Activated naive CD8-positive, alpha-beta T cell treated with anti-CD3 and anti-CD28 coated beads, Interleukin-2, amount 10 ng/mL, durations not matched to agents 7 days and 5 days (primary cell): Measurements from ENCODE around the gene CD82. TPM values are rescaled to one million over a fixed set of nuclear protein-coding genes. Genes with fewer than 3 reads are reported as not detected.

Experiments used
- ATAC-seq: fragments of 150-1000 bp; cut with Tn5 transposase; one replicate; pipeline ENCODE4 v1.10.0; 2021; ENCODE audit warnings: low read depth, moderate library complexity
- POLR2A ChIA-PET: fragments of 350-600 bp; sonication (Branson Sonifier 250); formaldehyde crosslinking; loops from one replicate; lab custom pipeline; 2021; ENCODE audit warnings: antibody characterized with exemption; lab: Charles Lee
- DNase-seq: peaks from one replicate; pipeline ENCODE4 v3.0.0; 2021
- H3K27ac Mint-ChIP-seq: one replicate; pipeline ENCODE4 v1.8.0; 2022; ENCODE audit warnings: mild to moderate bottlenecking, mixed read lengths
- H3K27me3 Mint-ChIP-seq: one replicate; pipeline ENCODE4 v1.8.0; 2022; ENCODE audit warnings: mild to moderate bottlenecking, moderate library complexity, mixed read lengths
- H3K36me3 Mint-ChIP-seq: one replicate; pipeline ENCODE4 v1.8.0; 2021; ENCODE audit warnings: mild to moderate bottlenecking, mixed read lengths
- H3K4me1 Mint-ChIP-seq: one replicate; pipeline ENCODE4 v1.8.0; 2021; ENCODE audit warnings: mixed read lengths
- H3K4me3 Mint-ChIP-seq: one replicate; pipeline ENCODE4 v1.8.0; 2022; ENCODE audit warnings: mild to moderate bottlenecking, moderate library complexity, mixed read lengths
- H3K9me3 Mint-ChIP-seq: one replicate; pipeline ENCODE4 v1.8.0; 2021; ENCODE audit warnings: mixed read lengths
- total RNA-seq, 2 experiments: library from RNA; stranded (reverse); gene quantifications; one replicate each; pipeline ENCODE4 v1.2.3, GENCODE V29; 2021

The CD82 gene
- total RNA-seq, 2 experiments from 2014 or later: 71.9 to 80.2 TPM

- H3K27ac Mint-ChIP-seq: peak overlapping the region; percentile 62
- H3K4me3 Mint-ChIP-seq: no peak overlapping the region
These were observed 50.7 kb downstream of the CD82 start for GRCh38 chr11:44615913-44616791.

GRCh38 chr11:44617671-44618461 lies 52.4 kb downstream of the CD82 start:
- Mint-ChIP-seq H3K36me3 (peaks cover 4% of the 10 kb centered on the region), H3K4me3 (no peak overlapping the region), H3K9me3 (no peaks in the 10 kb centered on the region), H3K27ac (no peak overlapping the region), H3K27me3 (no peaks in the 10 kb centered on the region), H3K4me1 (peaks cover 30% of the 10 kb centered on the region)
- ATAC-seq: no peak
- DNase-seq: peak; percentile 27
- POLR2A ChIA-PET: interaction anchor here (0.7 to 1.6 kb wide), 5 partner anchors 52 to 875 kb away, joined by 3 to 8 read pairs (median 4); partner anchors contain the start of gene CD82

More at GRCh38 chr11:44615913-44616791, 50.7 kb downstream of the CD82 start:
- no peaks in the 10 kb centered on the region for H3K27me3 Mint-ChIP-seq
- no peaks in the 10 kb centered on the region for H3K9me3 Mint-ChIP-seq
- peaks cover 4% of the 10 kb centered on the region for H3K36me3 Mint-ChIP-seq
- peaks cover 38% of the 10 kb centered on the region for H3K4me1 Mint-ChIP-seq
- no peak for DNase-seq
- ATAC-seq: no peak
- POLR2A ChIA-PET: interaction anchor here (0.9 to 1.6 kb wide), 3 partner anchors 42 to 59 kb away, joined by 3 to 8 read pairs (median 7); no protein-coding TSS in a partner anchor

- H3K4me1 Mint-ChIP-seq: peaks cover 34% of the 10 kb centered on the region
- H3K36me3 Mint-ChIP-seq: peaks cover 4% of the 10 kb centered on the region
- ATAC-seq (no peak), DNase-seq (peak; percentile 17)
- H3K9me3 Mint-ChIP-seq: no peaks in the 10 kb centered on the region
- H3K27me3 Mint-ChIP-seq: no peaks in the 10 kb centered on the region
- POLR2A ChIA-PET: no interaction called here
- H3K4me3 Mint-ChIP-seq: no peak overlapping the region
- H3K27ac Mint-ChIP-seq: no peak overlapping the region
These were observed 53.3 kb downstream of the CD82 start for GRCh38 chr11:44618561-44619425.

- H3K4me1 Mint-ChIP-seq: peaks cover 20% of the 10 kb centered on the region
- ATAC-seq (no peak), DNase-seq (peak; percentile 15)
- no peak overlapping the region for H3K4me3 Mint-ChIP-seq
- H3K9me3 Mint-ChIP-seq: no peaks in the 10 kb centered on the region
- no peaks in the 10 kb centered on the region for H3K36me3 Mint-ChIP-seq
- POLR2A ChIA-PET: no interaction called here
- no peak overlapping the region for H3K27ac Mint-ChIP-seq
- no peaks in the 10 kb centered on the region for H3K27me3 Mint-ChIP-seq
These were observed 54.9 kb downstream of the CD82 start for GRCh38 chr11:44620328-44620725.

- no peak overlapping the region for H3K4me3 Mint-ChIP-seq
- POLR2A ChIA-PET: no interaction called here
- DNase-seq: peak; percentile 76
- no peaks in the 10 kb centered on the region for H3K27me3 Mint-ChIP-seq
- no peaks in the 10 kb centered on the region for H3K9me3 Mint-ChIP-seq
- no peak overlapping the region for H3K27ac Mint-ChIP-seq
- peaks cover 11% of the 10 kb centered on the region for H3K4me1 Mint-ChIP-seq
- ATAC-seq: peak; percentile 41
- no peaks in the 10 kb centered on the region for H3K36me3 Mint-ChIP-seq
These were observed 55.7 kb downstream of the CD82 start for GRCh38 chr11:44621140-44621681.

GRCh38 chr11:44621784-44622183 lies 56.3 kb downstream of the CD82 start:
- POLR2A ChIA-PET: no interaction called here
- no peaks in the 10 kb centered on the region for H3K36me3 Mint-ChIP-seq
- no peak overlapping the region for H3K27ac Mint-ChIP-seq
- peak; percentile 25 for DNase-seq
- ATAC-seq: no peak
- no peaks in the 10 kb centered on the region for H3K27me3 Mint-ChIP-seq
- H3K9me3 Mint-ChIP-seq: no peaks in the 10 kb centered on the region
- peaks cover 10% of the 10 kb centered on the region for H3K4me1 Mint-ChIP-seq
- H3K4me3 Mint-ChIP-seq: no peak overlapping the region

GRCh38 chr11:44622190-44622650 lies 56.8 kb downstream of the CD82 start:
- DNase-seq (peak; percentile 20), ATAC-seq (no peak)
- POLR2A ChIA-PET: no interaction called here
- Mint-ChIP-seq H3K4me1 (peaks cover 10% of the 10 kb centered on the region), H3K27me3 (no peaks in the 10 kb centered on the region), H3K36me3 (no peaks in the 10 kb centered on the region), H3K9me3 (no peaks in the 10 kb centered on the region), H3K27ac (no peak overlapping the region), H3K4me3 (no peak overlapping the region)

GRCh38 chr11:44622721-44623258 lies 57.3 kb downstream of the CD82 start:
- DNase-seq: peak; percentile 15
- no peaks in the 10 kb centered on the region for H3K36me3 Mint-ChIP-seq
- no peak for ATAC-seq
- H3K27me3 Mint-ChIP-seq: no peaks in the 10 kb centered on the region
- peak overlapping the region; percentile 63 for H3K27ac Mint-ChIP-seq
- no peak overlapping the region for H3K4me3 Mint-ChIP-seq
- no peaks in the 10 kb centered on the region for H3K9me3 Mint-ChIP-seq
- peaks cover 10% of the 10 kb centered on the region for H3K4me1 Mint-ChIP-seq
- POLR2A ChIA-PET: no interaction called here

- Mint-ChIP-seq H3K4me3 (no peak overlapping the region), H3K27ac (peak overlapping the region; percentile 63), H3K27me3 (no peaks in the 10 kb centered on the region), H3K9me3 (no peaks in the 10 kb centered on the region), H3K4me1 (peaks cover 10% of the 10 kb centered on the region), H3K36me3 (no peaks in the 10 kb centered on the region)
- DNase-seq (no peak), ATAC-seq (no peak)
- POLR2A ChIA-PET: no interaction called here
These were observed 57.9 kb downstream of the CD82 start for GRCh38 chr11:44623341-44623730.

- no peak overlapping the region for H3K4me3 Mint-ChIP-seq
- H3K27me3 Mint-ChIP-seq: no peaks in the 10 kb centered on the region
- no peaks in the 10 kb centered on the region for H3K9me3 Mint-ChIP-seq
- H3K4me1 Mint-ChIP-seq: peaks cover 10% of the 10 kb centered on the region
- peak overlapping the region; percentile 63 for H3K27ac Mint-ChIP-seq
- DNase-seq (peak; percentile 24), ATAC-seq (no peak)
- no peaks in the 10 kb centered on the region for H3K36me3 Mint-ChIP-seq
- POLR2A ChIA-PET: no interaction called here
These were observed 58.4 kb downstream of the CD82 start for GRCh38 chr11:44623731-44624491.

GRCh38 chr11:44624761-44625221 lies 59.3 kb downstream of the CD82 start:
- no peaks in the 10 kb centered on the region for H3K27me3 Mint-ChIP-seq
- no peak overlapping the region for H3K4me3 Mint-ChIP-seq
- H3K4me1 Mint-ChIP-seq: peaks cover 10% of the 10 kb centered on the region
- no peaks in the 10 kb centered on the region for H3K9me3 Mint-ChIP-seq
- no peaks in the 10 kb centered on the region for H3K36me3 Mint-ChIP-seq
- POLR2A ChIA-PET: no interaction called here
- H3K27ac Mint-ChIP-seq: no peak overlapping the region
- DNase-seq: peak; percentile 22
- ATAC-seq: no peak
